Ascending aorta (tissue), 2 donors: ENCODE data around the gene MLLT10. TPM values are rescaled to one million over a fixed set of nuclear protein-coding genes. Genes with fewer than 3 reads are reported as not detected.
"Not testable (repeated sequence)": the region's sequence is repeated elsewhere in the genome, so short reads cannot be mapped to it uniquely, and the experiment has no call there.

Experiments
- DNase-seq, 2 donors: peaks; one replicate each; pipeline ENCODE4 v3.0.0-alpha.2; 2019; ENCODE audit warnings: low spot score in 2 of 2
- H3K27ac ChIP-seq, 2 donors: fragments of 200-600 bp; sonication (generic); one replicate each; pipeline ENCODE4 v1.5.1; 2016 to 2017; ENCODE audit warnings: mild to moderate bottlenecking in 1 of 2
- H3K27me3 ChIP-seq: fragments of 200-600 bp; sonication (generic); one replicate; pipeline ENCODE4 v1.5.1; 2017
- H3K36me3 ChIP-seq, 2 donors: fragments of 200-600 bp; sonication (generic); one replicate each; pipeline ENCODE4 v1.5.1; 2016
- H3K4me1 ChIP-seq, 2 donors: fragments of 200-600 bp; sonication (generic); one replicate each; pipeline ENCODE4 v1.5.1; 2016 to 2017; ENCODE audit warnings: mild to moderate bottlenecking in 1 of 2
- H3K4me3 ChIP-seq, 2 donors: fragments of 200-600 bp; sonication (generic); one replicate each; pipeline ENCODE4 v1.5.1; 2016 to 2017; ENCODE audit warnings: mild to moderate bottlenecking in 1 of 2
- H3K9me3 ChIP-seq, 2 donors: fragments of 200-600 bp; sonication (generic); one replicate each; pipeline ENCODE4 v1.5.1; 2016
- CTCF ChIP-seq, 3 experiments: fragments of 200-600 bp in 2 of 3; fragments of 450-650 bp in 1 of 3; sonication (generic) in 2 of 3; IDR thresholded peaks; one replicate each; pipeline ENCODE4 v1.5.1; 2016 to 2019; ENCODE audit warnings: antibody characterized with exemption in 3 of 3, mild to moderate bottlenecking in 1 of 3, moderate library complexity in 1 of 3
- intact Hi-C: fragments of 100-400 bp; cut with DNase I; formaldehyde crosslinking; loops from one replicate; pipeline ENCODE4 v1.15.1; 2023
- total RNA-seq: library from RNA; depleted of rRNA; stranded (reverse); fragments of >200 nt; gene quantifications from one replicate; pipeline ENCODE4 v1.1.0, GENCODE V29; 2016

MLLT10 gene
- total RNA-seq, 1 donor from 2014 or later, result 16.3 TPM

GRCh38 chr10:21607907-21608306, 73.9 kb downstream of the MLLT10 start:
- Histone ChIP-seq H3K4me1 (no peaks in the 10 kb centered on the region), H3K27me3 (no peaks in the 10 kb centered on the region), H3K9me3 (peaks cover 0 to 3% of the 10 kb centered on the region in 2 donors), H3K36me3 (peaks cover 0 to 8% of the 10 kb centered on the region in 2 donors), H3K4me3 (no peak overlapping the region), H3K27ac (no peak overlapping the region)
- DNase-seq, result no peak
- intact Hi-C loops, result no loop called here
- no peak for TF ChIP-seq CTCF (IDR thresholded peaks at IDR 0.05)

DNA sequence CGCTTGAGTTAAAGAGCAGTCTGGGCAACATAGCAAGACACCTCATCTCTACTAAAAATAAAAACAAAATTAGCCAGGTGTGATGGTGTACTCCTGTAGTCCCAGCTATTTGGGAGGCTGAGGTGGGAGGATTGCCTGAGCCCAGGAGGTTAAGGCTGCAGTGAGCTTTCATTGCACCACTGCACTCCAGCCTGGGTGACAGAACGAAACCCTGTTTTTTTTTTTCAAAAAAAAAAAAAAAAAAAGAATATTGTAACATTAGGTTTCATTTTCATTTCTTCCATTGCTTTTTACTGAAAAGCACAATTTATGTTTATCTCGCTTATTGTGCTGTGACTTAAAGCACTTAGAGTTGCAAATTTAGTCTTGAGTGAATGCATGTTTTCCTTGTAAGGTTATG, 80.0 kb downstream of the MLLT10 start:
- no peak overlapping the region for H3K4me3 ChIP-seq
- TF ChIP-seq CTCF (IDR thresholded peaks at IDR 0.05), result no peak
- H3K27me3 ChIP-seq, result no peaks in the 10 kb centered on the region
- peaks cover 0 to under 1% of the 10 kb centered on the region in 2 donors for H3K9me3 ChIP-seq
- intact Hi-C loops, result no loop called here
- no peaks in the 10 kb centered on the region for H3K36me3 ChIP-seq
- DNase-seq, result no peak
- no peak overlapping the region for H3K27ac ChIP-seq
- H3K4me1 ChIP-seq, result no peaks in the 10 kb centered on the region

DNA sequence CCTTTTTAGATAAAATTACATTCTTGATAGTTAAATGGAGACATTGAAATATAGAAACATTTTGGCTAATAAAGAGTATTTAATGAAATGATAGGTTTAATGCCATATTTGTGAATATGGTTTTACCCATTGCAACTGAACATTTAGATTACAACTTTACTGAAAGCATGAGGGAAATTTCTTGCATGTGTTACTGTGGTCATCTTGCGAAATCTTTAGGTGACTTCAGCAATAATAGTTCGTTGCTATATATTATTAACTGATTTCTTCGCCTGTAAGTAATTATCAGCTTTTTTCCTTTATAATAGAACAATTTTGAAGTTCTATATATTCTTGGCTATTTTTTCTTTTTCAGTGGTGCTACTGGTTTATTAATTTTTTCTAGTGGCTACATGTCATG, 83.2 kb downstream of the MLLT10 start:
- Histone ChIP-seq H3K27me3 (no peaks in the 10 kb centered on the region), H3K4me3 (no peak overlapping the region), H3K4me1 (no peaks in the 10 kb centered on the region), H3K9me3 (no peaks in the 10 kb centered on the region), H3K27ac (no peak overlapping the region), H3K36me3 (peaks cover 6 to 7% of the 10 kb centered on the region in 2 donors)
- intact Hi-C loops, result no loop called here
- no peak for TF ChIP-seq CTCF (IDR thresholded peaks at IDR 0.05)
- DNase-seq, result no peak

GRCh38 chr10:21623291-21623690, 89.3 kb downstream of the MLLT10 start:
- no peak for TF ChIP-seq CTCF (IDR thresholded peaks at IDR 0.05)
- intact Hi-C loops, result no loop called here
- Histone ChIP-seq H3K4me1 (no peaks in the 10 kb centered on the region), H3K27me3 (no peaks in the 10 kb centered on the region), H3K4me3 (no peak overlapping the region), H3K27ac (no peak overlapping the region), H3K9me3 (no peaks in the 10 kb centered on the region), H3K36me3 (peaks cover 7 to 17% of the 10 kb centered on the region in 2 donors)
- DNase-seq, result no peak

GRCh38 chr10:21624421-21624820, 90.4 kb downstream of the MLLT10 start:
- intact Hi-C loops, result not testable (repeated sequence)

DNA sequence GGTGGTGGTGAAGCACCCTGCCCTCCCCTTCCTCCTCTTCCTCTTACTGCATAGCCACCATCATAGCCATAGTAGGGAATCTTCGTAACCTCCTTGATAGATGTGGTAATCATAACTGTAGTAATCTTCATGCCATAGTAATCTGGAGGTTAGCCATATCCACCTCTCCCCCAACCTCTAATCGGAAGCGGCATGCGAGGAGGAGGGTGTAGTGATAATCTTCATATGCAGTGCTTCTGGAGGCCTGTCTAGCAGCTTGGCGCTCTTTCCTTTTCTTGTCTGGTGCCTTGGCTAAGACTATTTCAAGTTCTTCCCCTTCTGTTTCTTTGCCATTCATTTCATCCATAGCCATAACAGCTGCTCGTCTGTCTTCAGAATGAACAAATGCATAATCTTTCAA, 90.9 kb downstream of the MLLT10 start:
- intact Hi-C loops, result no loop called here
- no peak overlapping the region for H3K4me3 ChIP-seq
- DNase-seq, result no peak
- peaks cover 7 to 17% of the 10 kb centered on the region in 2 donors for H3K36me3 ChIP-seq
- no peaks in the 10 kb centered on the region for H3K9me3 ChIP-seq
- no peaks in the 10 kb centered on the region for H3K4me1 ChIP-seq
- no peak overlapping the region for H3K27ac ChIP-seq
- no peak for TF ChIP-seq CTCF (IDR thresholded peaks at IDR 0.05)
- H3K27me3 ChIP-seq, result no peaks in the 10 kb centered on the region

More at GRCh38 chr10:21624421-21624820, 90.4 kb downstream of the MLLT10 start:
- not testable (repeated sequence) for H3K4me3 ChIP-seq, H3K27me3 ChIP-seq, H3K27ac ChIP-seq, DNase-seq, H3K4me1 ChIP-seq, H3K9me3 ChIP-seq
- H3K36me3 ChIP-seq, result peaks cover 7 to 17% of the 10 kb centered on the region in 2 donors
